Measurements from ENCODE around the gene FOXP1. TPM values are rescaled to one million over a fixed set of nuclear protein-coding genes. Genes with fewer than 3 reads are reported as not detected.

The FOXP1 gene
- total RNA-seq, 1 experiment from 2014 or later: 5.4 TPM

GRCh38 chr3:71566776-71567175 is 16.8 kb downstream of the FOXP1 start:
- no peak for DNase-seq (ENCODE audit: extremely low read depth, low read depth)

- no peak for DNase-seq (ENCODE audit: extremely low read depth, low read depth)
Observed at GRCh38 chr3:71565976-71566375, 17.6 kb downstream of the FOXP1 start.

- DNase-seq (ENCODE audit: extremely low read depth, low read depth): no peak
Observed at GRCh38 chr3:71565316-71565715, 18.2 kb downstream of the FOXP1 start.

DNA sequence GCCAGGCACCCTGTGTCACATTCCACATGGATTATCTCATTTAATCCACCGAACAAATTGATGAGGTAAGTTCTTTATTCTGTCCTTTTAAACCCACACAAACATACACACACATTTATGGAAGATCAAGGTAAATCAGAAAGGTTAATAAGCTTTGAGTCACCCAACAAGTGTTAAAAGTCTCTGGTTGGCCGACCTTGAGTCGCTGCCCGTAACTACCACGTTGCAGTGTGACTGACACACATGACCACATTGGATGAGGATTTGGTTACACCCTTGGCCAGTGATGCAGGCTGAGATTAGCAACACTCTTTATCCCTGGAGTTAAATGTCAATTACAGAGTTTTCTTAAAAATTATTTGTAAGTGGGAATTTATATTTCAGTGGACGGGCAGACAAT is 19.2 kb downstream of the FOXP1 start:
- DNase-seq (ENCODE audit: extremely low read depth, low read depth): no peak

- no peak for DNase-seq (ENCODE audit: extremely low read depth, low read depth)
Observed at GRCh38 chr3:71563827-71564226, 19.7 kb downstream of the FOXP1 start.

DNA sequence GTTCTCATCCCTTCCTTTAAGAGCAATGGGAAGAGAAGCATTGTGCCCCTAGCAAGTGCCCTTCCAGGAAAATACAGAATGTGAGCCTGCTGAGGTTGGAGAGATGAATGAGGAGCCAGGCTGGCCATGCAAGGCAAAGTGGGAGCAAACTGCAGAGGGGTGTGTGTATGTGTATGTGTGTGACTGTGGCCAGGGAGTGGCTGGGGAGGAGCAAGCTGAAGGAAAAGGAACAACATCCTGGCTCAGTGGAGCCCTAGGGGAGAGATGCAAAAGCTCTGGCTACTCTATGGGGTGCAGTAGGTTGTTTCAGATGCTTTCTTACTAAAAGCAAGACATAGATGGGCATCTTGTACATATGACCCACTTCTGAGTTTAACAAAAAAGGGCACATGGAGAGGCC is 20.6 kb downstream of the FOXP1 start:
- DNase-seq (ENCODE audit: extremely low read depth, low read depth): no peak

DNA sequence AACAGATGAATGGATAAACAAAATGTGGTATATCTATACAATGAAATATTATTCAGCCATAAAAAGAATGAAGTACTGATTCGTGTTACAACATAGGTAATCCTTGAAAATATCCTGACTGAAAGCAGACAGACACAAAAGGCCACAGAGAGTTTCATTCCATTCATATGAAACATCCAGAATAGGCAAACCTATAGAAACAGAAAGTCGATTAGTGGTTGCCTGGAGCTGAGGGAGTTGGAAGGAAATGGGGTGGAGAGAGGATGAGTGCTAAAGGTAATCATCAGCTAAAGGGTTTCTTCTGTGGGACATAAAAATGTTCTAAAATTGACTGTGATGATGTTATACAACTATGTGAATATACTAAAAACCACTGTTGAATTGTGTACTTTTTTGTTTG is 22.9 kb downstream of the FOXP1 start:
- DNase-seq (ENCODE audit: extremely low read depth, low read depth): no peak

DNA sequence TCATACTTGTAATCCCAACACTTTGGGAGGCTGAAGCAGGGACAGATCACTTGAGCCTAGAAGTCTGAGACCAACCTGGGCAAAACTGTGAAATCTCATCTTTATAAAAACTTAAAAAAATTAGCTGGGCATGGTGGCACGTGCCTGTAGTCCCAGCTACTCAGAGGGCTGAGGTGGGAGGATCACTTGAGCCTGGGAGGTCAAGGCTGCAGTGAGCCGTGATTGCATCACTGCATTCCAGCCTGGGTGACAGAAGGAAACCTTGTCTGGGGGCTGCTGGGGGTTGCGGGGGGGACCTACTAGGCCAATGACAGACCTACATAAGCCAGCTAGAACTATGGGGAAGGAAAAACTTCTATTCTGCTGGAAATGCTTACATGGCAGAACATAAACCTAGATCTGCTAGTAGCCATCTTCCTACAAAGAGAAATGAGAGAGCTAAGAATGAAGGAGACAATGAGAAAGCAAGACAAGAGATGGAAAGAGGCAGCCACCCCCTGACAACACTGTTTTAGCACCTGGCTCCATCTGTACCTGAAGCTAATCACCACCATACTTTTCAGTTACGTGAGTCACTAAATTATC is 23.9 kb downstream of the FOXP1 start:
- DNase-seq (ENCODE audit: extremely low read depth, low read depth): no peak

DNA sequence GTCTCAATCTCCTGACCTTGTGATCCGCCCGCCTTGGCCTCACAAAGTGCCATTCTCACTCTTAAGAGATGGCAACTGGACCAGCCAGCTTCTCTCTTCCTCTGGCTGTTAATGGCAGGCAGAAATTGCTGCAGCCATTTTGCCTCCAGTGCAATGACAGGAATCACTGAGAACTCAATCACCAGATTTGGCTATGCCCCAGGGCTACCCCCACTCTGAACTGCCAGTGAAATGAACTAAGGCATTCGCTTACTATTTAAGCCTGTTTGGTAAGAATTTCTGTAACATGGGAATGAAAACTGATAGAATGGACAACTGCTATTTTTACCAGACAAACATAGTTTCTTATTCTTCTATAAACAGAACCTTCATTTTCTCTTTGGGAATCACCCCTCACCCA is 24.5 kb downstream of the FOXP1 start:
- DNase-seq (ENCODE audit: extremely low read depth, low read depth): no peak

- no peak for DNase-seq (ENCODE audit: extremely low read depth, low read depth)
Observed at GRCh38 chr3:71554649-71555048, 28.9 kb downstream of the FOXP1 start.

DNA sequence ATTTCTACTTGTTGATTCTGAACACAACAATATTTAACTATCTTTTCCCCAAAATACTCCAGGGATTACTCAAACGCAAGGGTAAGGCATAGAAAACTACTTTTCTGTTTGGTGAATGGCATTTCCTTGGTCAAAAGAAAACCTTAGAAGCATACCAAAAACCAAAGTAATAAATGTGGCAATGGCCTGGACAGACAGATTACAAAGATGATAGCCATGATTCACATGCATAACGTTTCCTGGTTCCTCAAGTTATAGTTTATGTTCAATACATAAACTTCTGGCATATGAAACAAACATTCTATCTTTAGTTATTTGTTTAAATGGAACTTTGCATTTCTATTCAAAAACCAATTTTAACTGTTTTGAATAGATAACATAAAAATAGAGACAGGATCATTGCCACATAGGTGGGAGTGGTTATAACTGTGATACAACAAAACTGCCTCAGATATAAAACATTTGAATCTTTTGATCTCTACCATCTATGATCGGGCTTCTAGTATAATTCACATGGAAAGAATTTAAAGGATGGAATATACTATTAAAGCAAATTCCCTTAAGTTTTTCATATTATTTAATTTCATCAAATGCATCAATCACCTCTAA is 32.1 kb downstream of the FOXP1 start:
- DNase-seq (ENCODE audit: extremely low read depth, low read depth): no peak

DNA sequence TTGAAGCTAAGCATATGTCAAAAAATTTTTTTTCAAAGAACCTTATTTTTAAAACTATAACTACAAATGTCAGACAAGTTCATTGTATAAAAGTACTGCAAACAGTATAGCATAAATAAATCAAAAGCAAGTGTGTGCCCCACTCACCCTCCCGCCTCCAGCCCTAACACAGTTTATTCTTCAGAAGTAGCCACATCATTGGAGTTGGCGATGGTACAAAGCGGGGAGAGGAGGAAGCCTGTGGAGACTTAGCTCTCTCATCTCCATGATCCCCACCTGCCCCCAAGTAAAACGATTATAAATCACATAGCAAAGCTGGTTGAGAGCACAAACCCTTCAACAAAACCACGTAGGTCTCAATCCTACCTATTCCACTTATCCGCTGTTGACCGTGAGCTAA is 33.6 kb downstream of the FOXP1 start:
- DNase-seq (ENCODE audit: extremely low read depth, low read depth): no peak

DNA sequence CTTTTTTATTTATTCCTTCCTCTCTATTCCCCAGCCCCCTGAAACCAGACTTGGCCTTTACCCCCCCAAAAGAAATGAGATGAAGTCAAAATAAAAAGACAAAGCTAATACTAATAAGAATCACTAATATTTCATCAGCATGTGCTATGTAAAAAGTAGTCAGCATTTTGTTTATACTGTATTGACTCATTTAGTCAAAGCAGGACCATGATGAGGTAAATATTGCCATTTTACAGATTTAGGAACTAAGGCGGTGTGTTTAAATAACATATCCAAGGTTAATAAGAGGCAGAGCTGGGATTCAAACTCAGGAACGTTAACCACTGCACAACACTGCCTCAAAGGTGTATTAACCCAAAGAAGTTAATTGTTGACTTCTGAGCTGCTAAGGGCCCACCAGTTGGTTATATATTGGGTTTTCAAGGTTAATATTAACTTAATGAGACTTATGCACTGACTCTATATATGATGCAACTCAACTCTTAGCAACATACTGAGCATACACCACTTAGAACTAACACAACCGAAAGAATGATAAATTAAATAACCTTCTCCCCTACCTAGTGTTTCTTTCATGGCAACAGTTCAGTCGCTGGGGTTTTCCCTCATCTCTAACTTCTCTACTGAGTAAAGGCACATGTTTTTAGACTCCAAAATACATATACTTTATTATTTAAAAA is 34.7 kb downstream of the FOXP1 start:
- no peak for DNase-seq (ENCODE audit: extremely low read depth, low read depth)

- no peak for DNase-seq (ENCODE audit: extremely low read depth, low read depth)
Observed at GRCh38 chr3:71547249-71548198, 36.0 kb downstream of the FOXP1 start.

DNA sequence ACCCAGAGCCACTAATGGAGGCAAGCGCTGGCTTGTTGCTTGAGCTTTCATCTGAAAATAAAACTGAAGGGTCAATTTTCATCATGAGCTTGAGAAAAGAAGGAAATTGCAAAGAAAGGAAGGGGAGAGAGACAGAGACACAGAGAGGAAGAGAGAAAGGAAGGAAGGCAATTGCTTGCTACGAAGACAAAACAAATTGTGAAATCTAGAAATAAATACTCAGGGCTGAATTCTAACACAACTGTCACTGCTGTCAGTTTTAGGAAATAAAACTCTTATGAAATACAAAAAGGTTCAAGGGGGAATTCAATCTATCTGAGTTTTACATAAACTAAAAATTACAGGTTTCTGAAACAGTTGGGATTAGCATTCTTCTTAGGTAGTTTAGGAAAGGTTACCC is 36.7 kb downstream of the FOXP1 start:
- DNase-seq (ENCODE audit: extremely low read depth, low read depth): no peak

DNA sequence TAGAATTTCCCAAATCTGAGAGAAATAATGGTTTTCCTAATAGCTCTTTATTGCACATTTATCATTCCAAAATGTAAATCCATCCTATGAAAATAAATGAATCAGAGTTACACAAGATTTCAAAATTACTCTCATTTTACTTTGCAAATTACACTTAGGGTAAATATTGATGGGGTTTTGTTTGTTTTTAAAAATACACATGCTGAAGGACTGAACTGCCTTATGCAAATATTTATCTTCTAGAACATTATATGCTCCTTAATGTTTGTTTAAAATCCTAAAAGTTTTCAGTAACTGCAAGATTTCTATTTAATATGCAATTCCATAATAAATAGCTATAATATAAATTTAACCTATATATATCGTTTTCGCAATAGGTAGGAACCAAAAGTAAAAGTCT is 38.2 kb downstream of the FOXP1 start:
- DNase-seq (ENCODE audit: extremely low read depth, low read depth): no peak

GRCh38 chr3:71543371-71544016 is 40.0 kb downstream of the FOXP1 start:
- DNase-seq (ENCODE audit: extremely low read depth, low read depth): no peak

GRCh38 chr3:71542521-71543370 is 40.8 kb downstream of the FOXP1 start:
- DNase-seq (ENCODE audit: extremely low read depth, low read depth): no peak

GRCh38 chr3:71541313-71541712 is 42.2 kb downstream of the FOXP1 start:
- no peak for DNase-seq (ENCODE audit: extremely low read depth, low read depth)

GRCh38 chr3:71537211-71537611 is 46.3 kb downstream of the FOXP1 start:
- no peak for DNase-seq (ENCODE audit: extremely low read depth, low read depth)

Measured in NCI-H460 (cell line).